Endothelial cell of coronary artery (primary cell): Measurements from ENCODE around the gene ATG4C. TPM values are rescaled to one million over a fixed set of nuclear protein-coding genes. Genes with fewer than 3 reads are reported as not detected.

Experiments
- total RNA-seq: library from RNA; depleted of rRNA; stranded (reverse); fragments of >200 nt; gene quantifications from 2 replicates; pipeline ENCODE4 v1.2.3, GENCODE V29; 2014

ATG4C gene
- total RNA-seq, result 5.1 and 6.5 TPM in 2 replicates

GRCh38 chr1:62783736-62784508 is at the start of gene ATG4C:
TSS of gene ATG4C (plus strand) at chr1:62784132. CDS start at chr1:62803787, 19,655 bp downstream.

Other genes starting within 250 kb of the ATG4C start
- gene ANGPTL3, start 186.6 kb upstream of the ATG4C start, total RNA-seq, result not detected in 2 replicates
- 31.0 and 45.7 TPM in 2 replicates for gene DOCK7, start 95.7 kb upstream of the ATG4C start, total RNA-seq